GM19467 (cell line): ENCODE measurements around the gene RPA1.

ENCODE experiments used
- ATAC-seq: cut with Tn5 transposase; IDR thresholded peaks from one replicate; pipeline ENCODE4 v1.9.1; 2021; ENCODE audit warnings: mild to moderate bottlenecking, moderate library complexity; ENCODE audit not compliant: unreplicated experiment

The RPA1 gene

DNA sequence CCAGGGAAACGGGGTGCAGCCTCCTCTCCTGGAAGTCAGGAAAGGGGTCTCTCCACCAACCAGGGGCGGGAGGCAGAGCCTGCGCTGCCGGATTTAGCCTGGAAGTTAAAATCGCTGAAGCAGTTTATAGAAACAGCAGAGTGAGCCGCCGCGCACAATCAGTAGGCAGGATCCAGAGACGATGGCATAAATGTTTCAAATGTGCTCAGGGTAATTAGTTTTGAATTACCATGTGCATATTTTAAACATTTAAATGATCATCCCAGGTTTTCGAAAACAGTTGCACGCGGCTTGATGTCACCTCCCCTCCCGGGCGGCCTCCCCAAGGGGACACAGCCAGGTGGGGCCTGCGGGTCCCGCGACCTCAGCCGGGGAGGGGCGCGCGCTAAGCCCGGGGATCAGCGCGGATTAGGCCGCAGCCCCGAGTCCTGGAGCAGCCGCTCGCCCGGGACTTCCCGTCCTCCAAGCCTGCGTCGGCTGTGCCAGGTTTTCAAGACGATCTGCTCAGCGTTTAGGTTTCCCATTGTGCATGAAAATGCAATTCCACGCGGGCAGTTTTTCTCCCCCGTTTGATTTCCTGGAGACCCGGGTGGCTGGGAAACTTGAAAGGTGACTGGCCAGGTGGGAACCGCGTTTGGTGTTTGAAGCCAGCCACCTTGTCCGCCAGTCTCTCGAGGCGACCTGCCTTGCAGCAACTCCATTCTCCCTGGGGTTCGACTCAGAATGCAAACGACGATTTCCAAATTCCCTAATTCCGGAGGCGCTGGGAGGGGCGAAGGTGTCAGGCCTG lies 78.3 kb downstream of the RPA1 start:
- ATAC-seq, result no peak

DNA sequence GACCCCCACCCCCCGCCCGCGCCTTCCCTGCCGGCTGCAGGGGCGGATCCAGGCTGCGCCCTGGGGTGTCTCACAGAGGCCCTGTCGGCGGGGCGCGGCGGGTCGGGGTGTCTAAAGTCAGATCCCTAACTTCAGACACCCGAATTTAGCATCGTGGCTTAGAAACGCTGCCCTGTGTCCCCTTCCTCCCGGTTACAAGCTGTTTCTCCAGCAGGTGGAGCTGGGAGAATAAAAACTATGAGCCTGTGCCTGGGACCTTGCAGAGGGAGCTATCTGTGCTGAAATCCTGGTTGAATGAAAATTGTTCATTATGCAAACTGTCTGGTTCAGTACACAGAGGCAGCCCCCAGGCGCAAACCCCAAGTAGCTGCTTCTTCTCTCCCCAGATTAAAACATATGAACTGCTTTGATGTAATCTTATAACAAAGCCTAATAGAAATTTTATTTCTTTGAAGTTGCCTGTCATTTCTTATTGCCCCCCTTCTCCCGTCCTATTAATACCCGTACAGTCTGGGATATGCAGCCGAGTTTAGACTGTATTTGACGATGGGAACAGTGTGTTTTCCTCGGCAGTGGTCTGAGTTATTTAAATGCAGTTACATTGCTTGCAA lies 79.0 kb downstream of the RPA1 start:
- ATAC-seq, result no peak

DNA sequence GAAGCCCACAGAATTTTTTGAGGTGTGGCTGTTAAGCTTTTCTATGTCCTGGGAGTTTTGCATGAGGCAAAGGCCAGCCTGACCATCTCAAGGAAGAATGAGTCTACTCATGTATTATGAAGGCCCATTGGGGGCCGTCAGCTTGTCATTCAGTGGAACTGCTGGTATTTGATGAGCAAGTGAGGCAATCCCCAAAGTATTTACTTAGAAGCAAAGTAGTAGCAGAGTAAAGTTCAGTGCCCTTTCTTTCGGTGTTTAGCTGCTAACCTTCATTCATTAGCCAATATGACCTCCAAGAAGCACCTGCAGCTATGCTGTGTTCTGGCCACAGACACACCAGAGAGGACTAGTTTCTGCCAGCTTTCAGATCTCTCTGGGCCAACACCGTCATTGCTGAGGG lies 80.2 kb downstream of the RPA1 start:
- ATAC-seq, result no peak

DNA sequence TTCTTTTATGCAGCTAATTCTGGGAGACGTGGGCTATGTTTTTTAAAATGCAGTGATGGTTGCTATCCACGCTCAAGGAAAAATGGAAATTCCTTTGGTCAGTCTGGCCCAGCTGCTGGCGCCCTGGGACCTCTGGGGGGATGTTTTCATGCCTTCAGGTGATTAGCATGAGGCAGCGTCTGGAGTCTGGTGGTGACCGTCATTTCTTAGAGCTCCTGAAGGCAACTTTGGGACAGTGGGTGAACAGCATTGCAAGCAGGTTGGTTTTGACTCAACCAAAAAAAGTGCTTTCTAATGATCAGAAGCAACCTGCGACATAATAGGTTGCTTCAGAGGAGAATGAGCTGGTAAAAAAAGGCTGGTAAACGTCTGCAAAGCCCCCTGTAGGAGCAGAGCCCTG lies 82.3 kb downstream of the RPA1 start:
- ATAC-seq, result no peak

DNA sequence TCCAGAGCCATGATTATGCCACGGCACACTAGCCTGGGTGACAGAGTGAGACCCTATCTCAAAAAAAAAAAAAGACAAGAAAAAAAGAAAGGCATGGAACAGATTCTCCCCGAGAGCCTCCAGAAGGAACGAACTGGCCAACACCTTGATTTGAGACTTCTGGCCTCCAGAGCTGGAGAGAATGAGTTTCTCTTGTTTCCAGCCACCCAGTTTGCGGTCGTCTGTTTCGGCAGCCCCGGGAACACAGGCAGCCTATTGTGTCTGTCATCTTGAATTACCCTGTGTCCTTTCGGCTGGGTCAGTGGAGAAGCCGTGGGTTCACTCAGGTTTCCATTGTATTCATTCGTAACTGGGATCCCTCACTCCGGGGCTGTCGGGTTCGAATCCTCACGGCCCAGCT lies 83.9 kb downstream of the RPA1 start:
- ATAC-seq, result no peak

DNA sequence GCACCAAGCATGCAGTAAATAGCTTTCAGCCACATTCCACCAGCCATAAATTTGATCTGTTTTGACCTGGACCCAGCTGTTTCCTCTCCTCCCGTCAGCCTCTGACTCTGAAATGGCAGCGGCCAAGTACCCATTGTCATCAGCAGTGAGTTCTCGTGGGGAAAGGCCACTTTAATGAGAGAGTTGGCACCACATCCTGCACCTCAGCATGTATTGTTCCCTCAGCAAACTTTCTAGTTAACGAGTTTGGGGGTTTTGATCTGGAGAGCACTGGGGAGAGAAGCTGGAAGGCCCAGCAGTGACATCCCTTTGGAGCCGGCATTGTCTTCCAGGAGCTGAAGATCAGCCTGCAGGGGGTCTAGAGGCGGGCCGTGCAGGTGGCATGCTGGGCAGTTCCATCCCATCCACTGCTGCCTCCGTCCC lies 84.9 kb downstream of the RPA1 start:
- no peak for ATAC-seq

DNA sequence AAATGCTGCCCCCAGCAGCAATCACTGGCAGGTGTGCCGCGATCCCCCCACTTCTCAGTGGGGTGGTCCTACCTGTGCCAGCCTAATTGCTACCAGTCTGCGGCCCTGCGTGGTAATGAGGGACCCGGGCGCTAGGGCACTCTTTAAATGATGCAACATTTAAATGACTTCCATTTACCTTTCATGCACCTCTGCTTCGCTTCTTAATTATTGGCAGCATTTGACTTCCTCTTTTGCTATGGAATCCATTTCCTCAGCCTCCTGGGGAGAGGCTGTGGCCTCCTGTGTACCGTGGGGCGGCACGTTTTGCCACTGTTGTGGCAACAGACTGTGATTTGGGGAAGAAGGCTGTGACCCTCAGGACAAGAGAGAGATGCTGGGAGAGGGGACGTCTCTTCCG lies 86.1 kb downstream of the RPA1 start:
- no peak for ATAC-seq

DNA sequence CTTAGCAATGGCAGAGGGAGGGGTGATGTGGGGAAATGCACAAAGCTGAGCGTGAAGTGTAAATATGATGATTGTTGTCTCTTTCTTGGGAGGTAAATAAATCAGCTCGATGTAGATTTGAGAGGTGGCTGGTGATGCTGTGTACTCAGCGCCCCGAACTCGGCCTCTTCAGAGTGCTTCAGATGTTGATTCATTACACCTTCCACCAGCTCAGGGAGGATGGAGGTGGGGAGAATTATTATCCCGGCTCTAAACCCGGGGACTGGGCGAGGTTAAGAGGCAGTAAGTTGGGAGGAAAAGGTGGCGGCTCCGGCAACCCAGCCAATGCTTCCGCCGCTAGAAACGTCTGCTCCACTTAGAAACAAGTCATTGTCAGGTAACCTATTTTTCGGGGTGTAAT lies 86.5 kb downstream of the RPA1 start:
- no peak for ATAC-seq

DNA sequence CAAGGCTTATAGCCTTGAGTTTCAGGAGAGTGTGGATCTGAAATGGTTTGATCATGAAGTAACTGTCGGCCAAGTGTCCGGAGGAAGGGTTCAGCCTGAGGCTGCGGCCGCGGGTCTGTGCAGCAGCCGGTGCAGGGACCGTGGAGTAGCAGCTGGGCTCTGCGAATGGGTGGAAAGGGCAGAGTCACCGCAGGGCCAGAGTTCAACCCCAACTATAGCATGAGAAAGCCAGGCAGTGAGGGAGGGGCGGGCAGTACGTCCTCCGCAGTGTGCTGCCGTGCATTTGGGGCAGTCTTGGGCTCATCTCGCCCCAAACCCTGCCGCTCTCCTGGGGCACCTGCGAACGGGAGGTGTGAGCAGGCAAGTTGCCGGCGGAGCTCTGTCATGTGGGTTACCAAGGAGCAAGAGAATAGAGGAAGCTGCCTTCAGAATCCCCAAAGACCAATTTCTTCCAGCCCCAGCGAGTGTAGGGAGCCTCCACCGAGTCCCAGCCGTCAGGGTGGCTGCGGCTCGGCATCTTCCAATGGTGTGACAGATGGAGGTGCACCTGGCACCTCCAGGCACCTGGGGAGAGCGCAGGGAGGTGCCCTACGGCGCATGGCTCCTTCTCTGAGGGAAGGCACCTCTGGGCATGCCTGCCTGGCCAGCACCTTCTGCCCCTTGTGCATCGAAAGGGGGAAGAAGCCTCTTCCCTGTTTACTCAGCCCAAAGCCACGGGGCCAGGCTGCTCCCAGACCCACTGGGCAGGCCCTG lies 87.3 kb downstream of the RPA1 start:
- no peak for ATAC-seq

DNA sequence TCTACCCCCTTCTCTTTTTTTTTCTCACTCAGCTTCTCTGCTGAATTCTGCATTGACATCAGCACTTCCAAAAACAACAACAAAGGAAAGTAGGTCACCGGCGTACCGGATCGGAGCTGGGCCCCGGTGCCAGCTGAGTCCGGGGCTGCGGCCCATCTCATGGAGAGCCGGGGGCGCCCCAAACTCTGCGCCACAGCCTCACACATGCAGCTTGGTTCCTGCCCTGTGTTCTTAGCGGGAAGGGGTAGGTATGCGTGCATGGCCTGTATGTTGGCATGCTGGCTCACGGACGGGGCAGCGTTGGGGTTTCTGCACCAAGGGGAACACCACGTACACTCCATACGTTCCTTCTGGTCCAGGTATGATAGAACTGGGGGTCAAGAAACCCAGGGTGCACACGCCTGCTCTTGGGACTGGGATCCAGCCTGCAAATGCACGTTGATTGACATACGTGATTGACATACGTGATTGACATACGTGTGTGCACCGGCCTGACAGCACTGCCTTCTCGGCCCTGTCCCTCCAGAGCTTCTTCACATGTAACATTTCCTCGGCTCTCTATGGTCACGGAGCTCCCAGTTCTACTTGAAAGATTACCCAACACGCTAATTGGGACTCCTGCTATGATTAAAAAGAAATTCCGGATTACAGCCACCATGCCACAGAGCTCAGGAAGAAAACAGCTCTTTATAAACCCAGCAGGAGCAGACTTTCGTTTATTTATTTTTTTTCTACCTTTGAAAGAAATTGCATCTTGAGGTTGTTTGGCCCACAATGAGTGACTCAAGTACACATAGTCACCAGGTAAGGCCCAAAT lies 88.7 kb downstream of the RPA1 start:
- ATAC-seq, result no peak

DNA sequence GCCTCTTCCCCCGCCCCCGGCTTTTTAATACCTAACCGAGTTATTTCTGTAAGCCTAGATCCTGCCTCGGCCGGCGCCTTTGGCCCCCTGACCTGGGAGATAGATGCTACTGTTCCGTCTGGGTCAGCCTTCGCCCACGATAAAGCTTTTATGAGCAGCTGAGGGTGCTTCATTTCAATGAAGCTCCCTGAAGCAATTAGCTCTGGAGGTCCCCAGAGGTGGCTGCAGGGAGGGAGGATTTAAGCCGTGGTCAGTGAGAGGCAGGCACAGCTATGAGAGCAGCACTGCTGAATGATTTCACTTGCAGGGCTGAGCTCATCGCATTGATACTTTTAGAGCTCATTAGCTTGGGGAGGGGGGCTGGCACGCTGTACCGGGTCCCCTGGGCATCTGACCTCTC lies 89.4 kb downstream of the RPA1 start:
- no peak for ATAC-seq

DNA sequence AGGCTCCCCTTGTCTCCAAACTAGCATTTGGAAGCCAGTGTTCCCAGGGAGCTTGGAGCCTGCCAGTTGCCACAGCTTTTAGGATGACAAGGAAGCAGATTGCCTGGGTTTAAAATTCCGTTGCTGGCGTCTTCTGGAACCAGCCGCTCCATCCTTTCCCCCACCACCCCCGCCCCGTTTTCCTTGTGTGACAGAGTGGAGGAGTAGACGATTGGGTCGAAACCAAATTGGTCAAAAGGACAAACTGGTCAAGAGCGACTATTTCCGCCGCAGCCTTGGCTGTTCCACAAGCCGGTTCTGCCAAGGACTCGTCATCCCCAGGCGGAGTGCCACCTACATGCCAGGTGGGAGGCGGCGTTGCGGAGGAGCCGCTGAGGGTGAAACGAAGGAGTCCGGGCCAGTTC lies 91.1 kb downstream of the RPA1 start:
- no peak for ATAC-seq

DNA sequence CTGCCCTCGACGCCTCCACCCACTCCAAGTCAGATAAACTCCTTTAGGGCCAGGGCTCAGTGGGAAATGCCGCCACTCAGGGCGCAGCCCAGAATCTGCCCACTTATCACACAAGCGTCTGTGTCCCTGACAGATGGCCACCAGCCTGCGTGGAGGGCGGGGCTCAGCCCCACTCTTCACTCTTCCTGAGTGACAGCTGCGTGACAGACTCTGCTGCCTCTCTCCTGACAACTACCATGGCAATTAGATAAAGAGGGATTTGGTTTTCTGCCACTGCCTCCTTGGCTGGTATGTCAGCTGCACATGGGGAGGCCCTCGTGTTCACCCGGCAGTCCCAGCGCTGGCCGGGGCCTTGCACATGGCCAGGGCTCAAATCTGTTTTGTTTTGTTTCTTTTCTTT lies 99.2 kb downstream of the RPA1 start:
- no peak for ATAC-seq

DNA sequence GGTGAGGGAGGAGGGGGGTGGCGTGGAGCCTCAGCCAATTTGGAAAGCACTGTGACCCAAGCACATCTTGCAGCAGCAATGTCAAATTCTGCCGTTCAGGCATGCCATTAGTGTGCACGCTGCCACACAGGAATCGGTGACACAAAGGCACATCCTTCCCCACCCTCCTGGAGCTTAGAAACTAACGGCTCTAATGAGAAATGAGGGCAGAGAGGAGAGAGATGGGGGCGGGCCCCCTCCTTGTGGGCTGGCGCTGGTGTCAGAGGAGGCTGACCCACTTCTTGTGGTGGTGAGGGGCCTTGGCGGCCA lies 100.5 kb downstream of the RPA1 start:
- ATAC-seq, result no peak

DNA sequence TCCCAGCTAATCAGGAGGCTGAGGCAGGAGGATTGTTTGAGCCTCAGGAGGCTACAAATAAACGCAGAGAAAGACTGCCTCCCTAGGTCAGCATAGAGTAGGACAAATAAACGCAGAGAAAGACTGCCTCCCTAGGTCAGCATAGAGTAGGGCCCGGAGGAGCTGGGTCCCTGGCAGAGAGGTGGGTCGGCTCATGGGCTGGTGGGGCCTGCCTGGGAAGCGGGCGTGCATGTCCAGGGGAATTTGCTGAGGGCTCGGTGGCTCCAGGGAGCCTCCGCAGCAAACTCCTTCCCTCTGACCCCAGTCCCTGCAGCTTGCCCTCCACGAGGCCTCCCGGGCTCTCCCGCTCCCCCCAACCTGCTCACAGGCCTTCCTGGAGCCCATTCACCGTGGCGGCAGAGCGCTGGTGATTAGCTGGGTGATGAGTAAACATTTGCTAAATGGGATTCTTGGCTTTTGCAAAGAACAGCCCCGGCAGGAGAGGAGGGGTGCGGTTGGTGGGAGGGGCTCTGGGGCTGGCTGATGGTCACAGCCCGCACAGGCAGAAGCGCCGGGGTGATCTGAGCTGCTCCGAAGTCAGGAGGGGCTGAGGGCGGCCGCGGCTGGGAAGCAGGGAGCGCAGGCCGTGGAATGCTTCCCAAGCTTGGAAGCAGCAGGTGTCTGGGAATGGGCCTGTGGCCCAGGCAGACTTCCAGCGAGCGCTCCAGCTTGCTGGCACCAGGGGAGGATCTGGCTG lies 102.2 kb downstream of the RPA1 start:
- no peak for ATAC-seq

DNA sequence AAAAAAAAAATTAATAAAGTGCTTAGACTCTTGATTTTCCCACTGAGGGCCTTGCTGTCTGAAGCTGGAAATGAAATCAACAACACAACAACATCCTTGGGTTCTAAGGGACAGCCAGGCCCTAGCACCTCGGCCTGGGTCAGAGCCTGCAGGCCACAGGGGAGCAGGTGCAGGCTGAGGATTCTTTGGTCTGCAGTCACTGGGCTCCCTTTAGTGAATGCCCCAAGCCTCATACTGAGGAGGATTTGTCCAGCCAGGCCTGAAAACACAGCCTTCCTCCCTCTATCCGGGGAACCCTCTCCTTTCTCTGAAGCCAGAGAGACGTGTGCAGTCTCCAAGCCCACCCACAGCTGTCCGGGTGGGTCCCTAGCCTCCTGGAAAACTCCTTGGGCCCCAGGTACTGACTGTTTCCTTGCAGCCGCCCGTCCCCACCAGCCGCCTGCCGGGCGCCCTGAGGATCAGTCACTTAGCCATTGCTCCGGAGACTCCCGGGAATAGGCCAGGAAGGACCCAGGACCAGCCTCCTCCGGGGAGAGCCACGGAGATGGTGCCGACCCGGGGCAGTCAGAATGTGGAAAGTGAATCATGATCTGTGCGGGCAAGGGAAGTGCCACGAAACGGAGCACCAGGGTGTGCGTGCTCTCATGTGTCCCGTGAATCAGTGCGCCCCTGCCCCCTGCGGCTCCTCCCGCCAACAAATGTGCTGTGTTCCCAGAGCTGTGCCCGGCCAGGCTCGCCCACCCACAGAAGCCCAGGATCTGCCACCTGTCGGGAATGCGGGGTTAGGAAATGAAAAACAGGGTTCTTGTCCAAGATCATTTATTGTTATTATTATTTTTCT lies 104.3 kb downstream of the RPA1 start:
- no peak for ATAC-seq

DNA sequence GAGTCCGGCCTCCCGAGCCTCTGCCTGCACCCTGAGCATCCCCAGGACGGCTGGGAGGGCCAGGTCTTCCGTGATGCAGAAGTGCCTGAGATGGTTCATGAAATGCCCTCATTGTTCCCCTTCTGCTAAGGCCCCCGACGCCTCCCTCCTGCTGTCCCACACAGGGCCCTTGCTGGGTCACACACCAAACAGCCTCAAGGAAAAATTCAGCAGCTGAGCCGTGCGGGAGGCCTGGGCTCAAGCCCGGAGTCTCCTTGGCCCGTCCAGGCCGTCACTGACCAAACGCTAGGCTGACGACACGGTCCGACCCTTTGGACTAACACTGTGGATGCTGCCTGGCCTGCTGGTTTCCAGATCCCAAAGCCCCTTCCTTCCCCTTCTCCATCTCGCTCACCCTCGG lies 105.1 kb downstream of the RPA1 start:
- ATAC-seq, result no peak

DNA sequence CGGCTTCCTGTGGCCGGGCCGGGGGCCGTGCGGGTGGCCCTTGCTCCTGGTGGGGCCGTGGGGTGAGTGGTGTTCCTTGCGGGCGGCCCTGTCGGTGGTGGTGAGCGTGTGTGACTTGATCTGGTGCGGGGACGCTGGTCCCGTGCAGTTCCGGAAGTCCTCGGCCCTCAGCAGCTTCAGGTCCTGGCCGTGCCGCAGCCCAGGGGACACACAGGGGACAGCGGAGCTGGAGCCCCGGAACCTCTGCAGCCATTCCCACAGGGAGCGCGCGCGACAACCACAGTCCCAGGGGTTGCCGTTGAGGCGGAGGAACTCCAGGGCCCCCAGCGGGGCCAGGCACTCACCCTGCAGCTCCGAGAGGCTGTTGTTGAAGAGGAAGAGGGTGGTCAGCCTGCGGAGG lies 107.0 kb downstream of the RPA1 start:
- ATAC-seq, result no peak

DNA sequence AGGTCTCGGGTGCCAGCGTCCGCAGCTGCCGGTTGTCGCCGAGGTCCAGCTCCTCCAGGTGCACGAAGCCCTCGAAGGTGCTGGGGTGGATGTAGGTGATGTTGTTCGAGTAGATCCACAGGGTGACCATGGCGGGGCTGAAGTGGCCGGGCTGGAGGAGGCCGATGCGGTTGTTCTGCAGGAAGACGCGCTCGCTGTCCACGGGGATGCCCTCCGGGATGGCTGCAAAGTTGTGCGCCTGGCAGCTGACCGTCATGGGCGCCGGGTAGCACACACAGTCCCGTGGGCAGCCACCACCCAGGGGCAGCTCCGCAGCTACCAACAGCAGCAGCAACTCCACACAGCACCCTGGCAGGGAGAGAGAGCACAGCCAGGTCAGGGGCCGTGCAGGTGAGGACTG lies 107.7 kb downstream of the RPA1 start:
- no peak for ATAC-seq
